Loucy (cell line): ENCODE measurements around the gene ZCCHC14.
"Not testable (repeated sequence)": the region's sequence is repeated elsewhere in the genome, so short reads cannot be mapped to it uniquely, and the experiment has no call there.

Experiments used
- CTCF ChIP-seq: fragments of 200-600 bp; sonication (generic); conservative IDR thresholded peaks from 2 replicates; pipeline ENCODE4 v1.5.1; 2014; ENCODE audit warnings: mild to moderate bottlenecking, antibody characterized with exemption, low read length
- EZH2phosphoT487 ChIP-seq: fragments of 200-600 bp; IDR thresholded peaks from 2 replicates; pipeline ENCODE4 v1.6.1; 2018; ENCODE audit warnings: antibody characterized with exemption, mild to moderate bottlenecking, moderate library complexity, borderline replicate concordance

- TF ChIP-seq CTCF, EZH2phosphoT487: not testable (repeated sequence)
Measured at GRCh38 chr16:87523605-87524004, 30.8 kb upstream of the ZCCHC14 start.
